Right lobe of liver (tissue), 4 donors: Measurements from ENCODE around the gene MYH10.

Source experiments
- POLR2A ChIP-seq: fragments of 450-650 bp; IDR thresholded peaks from one replicate; pipeline ENCODE4 v1.6.1; 2017; ENCODE audit warnings: antibody characterized with exemption, mild to moderate bottlenecking
- TF ChIP-seq, protein P1 (sequence below), 4 donors: fragments of 200-600 bp in 3 of 4; fragments of 450-650 bp in 1 of 4; IDR thresholded peaks; one replicate each; pipeline versions ENCODE4 v1.5.1 to v1.8.0; 2016 to 2022; ENCODE audit warnings: antibody characterized with exemption in 4 of 4, mild to moderate bottlenecking in 2 of 4
- donor health status: DM: no; HTN: no; CAD: no.
- donor health status: DM: no; HTN: no; CAD: no.
- donor health status: DM: no; HTN: yes; CAD: no.

- TF ChIP-seq, protein P1, sequence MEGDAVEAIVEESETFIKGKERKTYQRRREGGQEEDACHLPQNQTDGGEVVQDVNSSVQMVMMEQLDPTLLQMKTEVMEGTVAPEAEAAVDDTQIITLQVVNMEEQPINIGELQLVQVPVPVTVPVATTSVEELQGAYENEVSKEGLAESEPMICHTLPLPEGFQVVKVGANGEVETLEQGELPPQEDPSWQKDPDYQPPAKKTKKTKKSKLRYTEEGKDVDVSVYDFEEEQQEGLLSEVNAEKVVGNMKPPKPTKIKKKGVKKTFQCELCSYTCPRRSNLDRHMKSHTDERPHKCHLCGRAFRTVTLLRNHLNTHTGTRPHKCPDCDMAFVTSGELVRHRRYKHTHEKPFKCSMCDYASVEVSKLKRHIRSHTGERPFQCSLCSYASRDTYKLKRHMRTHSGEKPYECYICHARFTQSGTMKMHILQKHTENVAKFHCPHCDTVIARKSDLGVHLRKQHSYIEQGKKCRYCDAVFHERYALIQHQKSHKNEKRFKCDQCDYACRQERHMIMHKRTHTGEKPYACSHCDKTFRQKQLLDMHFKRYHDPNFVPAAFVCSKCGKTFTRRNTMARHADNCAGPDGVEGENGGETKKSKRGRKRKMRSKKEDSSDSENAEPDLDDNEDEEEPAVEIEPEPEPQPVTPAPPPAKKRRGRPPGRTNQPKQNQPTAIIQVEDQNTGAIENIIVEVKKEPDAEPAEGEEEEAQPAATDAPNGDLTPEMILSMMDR (IDR thresholded peaks at IDR 0.05): no peak
- TF ChIP-seq POLR2A: no peak
Measured at GRCh38 chr17:8518326-8518725, 112.2 kb downstream of the MYH10 start.
